ENCODE measurements around the gene N4BP2.

N4BP2 gene

GRCh38 chr4:40185830-40186664 is 129.4 kb downstream of the N4BP2 start:
- Histone ChIP-seq H3K4me3 (ENCODE audit: low read depth, low read length) (no peak overlapping the region), H3K27ac (ENCODE audit: extremely low read depth, low read depth, low read length) (no peak overlapping the region), H3K36me3 (ENCODE audit: control insufficient read depth in 2 of 2, insufficient read depth in 1 of 2, low read length in 2 of 2) (no peaks in the 10 kb centered on the region), H3K4me1 (ENCODE audit: control insufficient read depth, insufficient read depth, low read length) (no peaks in the 10 kb centered on the region), H3K9me3 (ENCODE audit: control insufficient read depth, insufficient read depth, low read depth, low read length) (no peaks in the 10 kb centered on the region)
- ChIA-PET CTCF (no interaction called here), POLR2A (no interaction called here)
- no peak for TF ChIP-seq ZNF121 (tag by site-specific recombination; IDR thresholded peaks at IDR 0.05)
- no peak for TF ChIP-seq ZNF837 (tag by site-specific recombination; IDR thresholded peaks at IDR 0.05)
- no peak for TF ChIP-seq ZNF10 (tag by site-specific recombination; IDR thresholded peaks at IDR 0.05)
- TF ChIP-seq ZNF280D (tag by site-specific recombination; IDR thresholded peaks at IDR 0.05) = no peak
- TF ChIP-seq ZBTB21 (tag by site-specific recombination; IDR thresholded peaks at IDR 0.05) = no peak
- no peak for TF ChIP-seq ZNF629 (tag by site-specific recombination; IDR thresholded peaks at IDR 0.05)
- TF ChIP-seq ZNF560 (tag by site-specific recombination; IDR thresholded peaks at IDR 0.05; ENCODE audit: borderline replicate concordance) = no peak
- no peak for TF ChIP-seq ZNF202 (tag by site-specific recombination; IDR thresholded peaks at IDR 0.05; ENCODE audit: borderline replicate concordance)

GRCh38 chr4:40186665-40187014 is 130.0 kb downstream of the N4BP2 start:
- H3K27ac ChIP-seq (ENCODE audit: extremely low read depth, low read depth, low read length) = no peak overlapping the region
- POLR2A ChIA-PET = no interaction called here

GRCh38 chr4:40187386-40187906 is 130.8 kb downstream of the N4BP2 start:
- POLR2A ChIA-PET = no interaction called here
- Histone ChIP-seq H3K36me3 (ENCODE audit: control insufficient read depth in 2 of 2, insufficient read depth in 1 of 2, low read length in 2 of 2) (no peaks in the 10 kb centered on the region), H3K9me3 (ENCODE audit: control insufficient read depth, insufficient read depth, low read depth, low read length) (no peaks in the 10 kb centered on the region), H3K27ac (ENCODE audit: extremely low read depth, low read depth, low read length) (no peak overlapping the region), H3K4me3 (ENCODE audit: low read depth, low read length) (no peak overlapping the region), H3K4me1 (ENCODE audit: control insufficient read depth, insufficient read depth, low read length) (no peaks in the 10 kb centered on the region)
- TF ChIP-seq HOXD13 (CRISPR knock-in tag; IDR thresholded peaks at IDR 0.05; ENCODE audit: borderline replicate concordance) = no peak
- no peak for TF ChIP-seq ZNF610 (tag by site-specific recombination; IDR thresholded peaks at IDR 0.05; ENCODE audit: borderline replicate concordance)
- TF ChIP-seq ZNF239 (tag by site-specific recombination; IDR thresholded peaks at IDR 0.05) = no peak
- TF ChIP-seq ZBTB17 (tag by site-specific recombination; IDR thresholded peaks at IDR 0.05) = no peak
- no peak for TF ChIP-seq ZBTB7A (tag by site-specific recombination; IDR thresholded peaks at IDR 0.05; ENCODE audit: low read depth)
- TF ChIP-seq ATF2 (tag by site-specific recombination; IDR thresholded peaks at IDR 0.05; ENCODE audit: low read depth) = no peak
- no peak for TF ChIP-seq KLF17 (tag by site-specific recombination; IDR thresholded peaks at IDR 0.05)
- TF ChIP-seq ZNF174 (tag by site-specific recombination; IDR thresholded peaks at IDR 0.05) = no peak
- TF ChIP-seq ZFP37 (tag by site-specific recombination; IDR thresholded peaks at IDR 0.05) = no peak
- TF ChIP-seq ZNF473 (tag by site-specific recombination; IDR thresholded peaks at IDR 0.05) = no peak
- no peak for TF ChIP-seq ZNF629 (tag by site-specific recombination; IDR thresholded peaks at IDR 0.05)
- no peak for TF ChIP-seq ZNF560 (tag by site-specific recombination; IDR thresholded peaks at IDR 0.05; ENCODE audit: borderline replicate concordance)
- TF ChIP-seq TRIM28 (IDR thresholded peaks at IDR 0.05; ENCODE audit: borderline replicate concordance, low read length) = no peak
- CTCF ChIA-PET = no interaction called here

More at GRCh38 chr4:40186665-40187014, 130.0 kb downstream of the N4BP2 start:
- CTCF ChIA-PET = no interaction called here
- Histone ChIP-seq H3K9me3 (ENCODE audit: control insufficient read depth, insufficient read depth, low read depth, low read length) (no peaks in the 10 kb centered on the region), H3K36me3 (ENCODE audit: control insufficient read depth in 2 of 2, insufficient read depth in 1 of 2, low read length in 2 of 2) (no peaks in the 10 kb centered on the region), H3K4me3 (ENCODE audit: low read depth, low read length) (no peak overlapping the region), H3K4me1 (ENCODE audit: control insufficient read depth, insufficient read depth, low read length) (no peaks in the 10 kb centered on the region)
- TF ChIP-seq ZBTB17 (tag by site-specific recombination; IDR thresholded peaks at IDR 0.05) = no peak
- no peak for TF ChIP-seq KLF1 (tag by site-specific recombination; IDR thresholded peaks at IDR 0.05)
- no peak for TF ChIP-seq ZNF19 (tag by site-specific recombination; IDR thresholded peaks at IDR 0.05; ENCODE audit: low read depth)
- TF ChIP-seq ZNF571 (tag by site-specific recombination; IDR thresholded peaks at IDR 0.05) = no peak
- TF ChIP-seq ZNF239 (tag by site-specific recombination; IDR thresholded peaks at IDR 0.05) = no peak

Measured in HEK293 (cell line).